Gastrocnemius medialis (tissue), 4 donors: ENCODE data around the gene MTG1. TPM values are rescaled to one million over a fixed set of nuclear protein-coding genes. Genes with fewer than 3 reads are reported as not detected.

Experiments
- ATAC-seq, 2 donors: fragments of 150-250 bp; one replicate each; pipeline ENCODE4 v1.9.1; 2016
- DNase-seq, 2 donors: peaks; one replicate each; pipeline ENCODE4 v3.0.0-alpha.2; 2019
- H3K27ac ChIP-seq, 4 donors: fragments of 200-600 bp; sonication (generic); 1 replicate in 1 of 4; 2 replicates in 3 of 4; pipeline ENCODE4 v1.5.1; 2016 to 2018; ENCODE audit warnings: mild to moderate bottlenecking in 2 of 4, moderate library complexity in 1 of 4
- H3K27me3 ChIP-seq, 3 donors: fragments of 200-600 bp; sonication (generic) in 2 of 3; 1 replicate in 1 of 3; 2 replicates in 2 of 3; pipeline versions ENCODE4 v1.5.1 to v1.6.0; 2016 to 2019; ENCODE audit warnings: mild to moderate bottlenecking in 1 of 3, moderate library complexity in 1 of 3
- H3K36me3 ChIP-seq, 2 donors: fragments of 200-600 bp; sonication (generic) in 1 of 2; one replicate each; pipeline ENCODE4 v1.5.1; 2017 to 2018
- H3K4me1 ChIP-seq, 2 donors: fragments of 200-600 bp; sonication (generic) in 1 of 2; one replicate each; pipeline ENCODE4 v1.5.1; 2016 to 2017; ENCODE audit warnings: mild to moderate bottlenecking in 2 of 2
- H3K4me3 ChIP-seq, 4 donors: fragments of 200-600 bp; sonication (generic) in 3 of 4; 1 replicate in 1 of 4; 2 replicates in 3 of 4; pipeline ENCODE4 v1.5.1; 2016 to 2019; ENCODE audit warnings: mild to moderate bottlenecking in 2 of 4
- H3K9me3 ChIP-seq, 3 donors: fragments of 200-600 bp; sonication (generic) in 2 of 3; 1 replicate in 1 of 3; 2 replicates in 2 of 3; pipeline ENCODE4 v1.5.1; 2016 to 2019
- POLR2A ChIP-seq, 2 donors: fragments of 450-650 bp; IDR thresholded peaks; one replicate each; pipeline ENCODE4 v1.6.1; 2017; ENCODE audit warnings: antibody characterized with exemption in 2 of 2, mild to moderate bottlenecking in 2 of 2, moderate library complexity in 2 of 2
- in situ Hi-C, 4 donors: fragments of 200-750 bp; cut with MboI; loops; one replicate each; pipeline versions ENCODE4 v1.15.0 to v1.8.0; 2017; ENCODE audit warnings: low sequenced_read_pairs in 4 of 4
- intact Hi-C: fragments of 100-400 bp; cut with DNase I; formaldehyde crosslinking; loops from one replicate; pipeline ENCODE4 v1.15.1; 2023; ENCODE audit warnings: low total_unique reads
- total RNA-seq, 4 donors: library from RNA; depleted of rRNA; stranded (reverse); fragments of >200 nt; gene quantifications; one replicate each; pipeline versions ENCODE4 v1.1.0 to v1.2.3, GENCODE V29; 2016
- TF ChIP-seq, protein P1 (sequence below), 5 experiments: fragments of 450-650 bp in 3 of 5; fragments of 200-600 bp in 2 of 5; sonication (generic) in 2 of 5; IDR thresholded peaks in 4 of 5; conservative IDR thresholded peaks in 1 of 5; 1 replicate in 4 of 5; 2 replicates in 1 of 5; pipeline ENCODE4 v1.5.1; 2016 to 2019; ENCODE audit warnings: antibody characterized with exemption in 5 of 5, mild to moderate bottlenecking in 3 of 5, moderate library complexity in 3 of 5

Gene MTG1
- total RNA-seq, 4 donors from 2014 or later = 12.2 to 23.9 (median 14.1) TPM

DNA sequence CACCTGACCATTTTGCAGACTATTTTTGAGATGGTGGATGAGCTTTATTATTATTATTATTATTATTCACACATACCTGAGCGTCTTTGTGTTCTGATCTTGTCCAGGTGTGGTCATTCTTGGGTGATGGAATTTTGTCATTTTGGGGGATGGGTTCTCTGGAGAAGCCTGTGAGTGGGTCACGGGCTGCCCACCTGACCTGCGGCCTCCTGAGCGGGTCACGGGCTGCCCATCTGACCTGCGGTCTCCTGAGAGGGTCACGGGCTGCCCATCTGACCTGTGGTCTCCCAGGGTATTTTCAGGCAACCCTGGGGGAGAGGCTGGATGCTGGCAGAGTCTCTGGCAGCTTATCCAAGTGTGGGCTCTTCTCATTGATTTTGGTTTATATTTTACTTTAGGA lies 67.1 kb downstream of the MTG1 start:
- no peak for DNase-seq
- Histone ChIP-seq H3K4me1 (no peaks in the 10 kb centered on the region), H3K27ac (no peak overlapping the region), H3K4me3 (no peak overlapping the region), H3K36me3 (no peaks in the 10 kb centered on the region), H3K27me3 (no peaks in the 10 kb centered on the region), H3K9me3 (no peaks in the 10 kb centered on the region)
- TF ChIP-seq, protein P1, sequence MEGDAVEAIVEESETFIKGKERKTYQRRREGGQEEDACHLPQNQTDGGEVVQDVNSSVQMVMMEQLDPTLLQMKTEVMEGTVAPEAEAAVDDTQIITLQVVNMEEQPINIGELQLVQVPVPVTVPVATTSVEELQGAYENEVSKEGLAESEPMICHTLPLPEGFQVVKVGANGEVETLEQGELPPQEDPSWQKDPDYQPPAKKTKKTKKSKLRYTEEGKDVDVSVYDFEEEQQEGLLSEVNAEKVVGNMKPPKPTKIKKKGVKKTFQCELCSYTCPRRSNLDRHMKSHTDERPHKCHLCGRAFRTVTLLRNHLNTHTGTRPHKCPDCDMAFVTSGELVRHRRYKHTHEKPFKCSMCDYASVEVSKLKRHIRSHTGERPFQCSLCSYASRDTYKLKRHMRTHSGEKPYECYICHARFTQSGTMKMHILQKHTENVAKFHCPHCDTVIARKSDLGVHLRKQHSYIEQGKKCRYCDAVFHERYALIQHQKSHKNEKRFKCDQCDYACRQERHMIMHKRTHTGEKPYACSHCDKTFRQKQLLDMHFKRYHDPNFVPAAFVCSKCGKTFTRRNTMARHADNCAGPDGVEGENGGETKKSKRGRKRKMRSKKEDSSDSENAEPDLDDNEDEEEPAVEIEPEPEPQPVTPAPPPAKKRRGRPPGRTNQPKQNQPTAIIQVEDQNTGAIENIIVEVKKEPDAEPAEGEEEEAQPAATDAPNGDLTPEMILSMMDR (IDR thresholded peaks at IDR 0.05 in 4 of 5, conservative IDR thresholded peaks at IDR 0.05 in 1 of 5) = no peak
- TF ChIP-seq POLR2A (IDR thresholded peaks at IDR 0.05) = no peak
- in situ Hi-C loops = no loop called here
- ATAC-seq = no peak
- intact Hi-C loops = no loop called here

DNA sequence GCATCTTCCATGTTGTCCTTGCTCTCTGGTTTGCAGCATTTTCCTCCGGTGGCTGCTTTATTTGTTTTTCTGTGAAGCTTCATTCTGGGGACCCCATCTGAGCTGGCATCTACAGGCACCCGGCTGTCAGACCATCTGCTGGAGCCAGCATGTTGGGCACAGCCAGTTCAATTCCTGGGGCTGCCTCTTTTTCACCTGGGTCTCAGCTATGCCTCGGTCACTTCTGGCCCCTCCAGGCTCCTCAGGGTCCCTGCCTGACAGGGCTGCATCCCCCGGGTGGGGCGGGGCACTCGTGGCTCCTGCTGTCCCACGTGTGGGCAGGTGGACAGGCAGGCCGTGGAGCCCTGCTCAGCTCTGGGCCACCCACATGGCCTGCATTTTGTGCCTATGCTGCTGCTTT lies 67.9 kb downstream of the MTG1 start:
- TF ChIP-seq, protein P1 (IDR thresholded peaks at IDR 0.05 in 4 of 5, conservative IDR thresholded peaks at IDR 0.05 in 1 of 5) = no peak
- no peak for TF ChIP-seq POLR2A (IDR thresholded peaks at IDR 0.05)
- H3K36me3 ChIP-seq = no peaks in the 10 kb centered on the region
- in situ Hi-C loops (no loop called here), intact Hi-C loops (no loop called here)
- H3K4me1 ChIP-seq = no peaks in the 10 kb centered on the region
- DNase-seq = no peak
- no peaks in the 10 kb centered on the region for H3K9me3 ChIP-seq
- ATAC-seq = no peak
- no peak overlapping the region for H3K4me3 ChIP-seq
- H3K27me3 ChIP-seq = no peaks in the 10 kb centered on the region
- H3K27ac ChIP-seq = no peak overlapping the region

DNA sequence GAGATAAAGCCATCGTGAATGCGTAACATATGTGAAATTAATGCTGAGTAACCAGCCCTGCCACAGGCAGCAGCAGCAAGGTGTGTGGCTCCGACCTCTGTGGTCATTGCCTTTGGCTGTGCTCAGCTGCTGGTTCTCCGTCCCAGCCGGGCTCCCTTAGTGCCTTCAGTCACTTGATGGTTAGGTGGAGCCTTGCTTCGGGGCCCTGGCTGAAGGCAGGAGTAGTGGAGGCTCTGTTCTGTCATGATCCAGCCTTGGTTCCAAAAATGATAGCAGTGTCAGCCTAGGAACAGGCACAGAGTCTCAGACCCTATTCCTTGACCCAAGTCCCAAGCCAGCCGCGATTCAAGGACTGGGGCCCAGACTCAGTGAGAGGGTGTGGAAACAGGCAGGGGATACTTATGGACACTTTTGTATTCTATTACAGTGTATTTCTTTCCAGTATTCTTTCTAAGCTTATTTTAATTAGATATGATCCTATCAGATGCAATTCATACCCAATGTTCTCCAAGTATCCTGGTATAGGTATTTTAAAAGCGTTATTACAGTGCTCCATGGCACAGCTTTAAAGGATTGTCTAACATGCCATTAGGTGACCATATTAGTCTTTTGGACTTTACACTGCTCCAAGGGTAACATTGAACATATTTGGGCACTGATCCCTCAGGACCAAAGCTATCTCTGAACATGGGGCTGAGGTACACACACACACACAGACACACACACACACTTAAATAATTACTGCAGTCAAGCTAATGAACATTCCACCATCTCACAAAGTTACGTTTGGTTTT lies 68.8 kb downstream of the MTG1 start:
- intact Hi-C loops (no loop called here), in situ Hi-C loops (no loop called here)
- Histone ChIP-seq H3K9me3 (no peaks in the 10 kb centered on the region), H3K27ac (no peak overlapping the region), H3K36me3 (no peaks in the 10 kb centered on the region), H3K4me1 (no peaks in the 10 kb centered on the region), H3K4me3 (no peak overlapping the region), H3K27me3 (no peaks in the 10 kb centered on the region)
- ATAC-seq = no peak
- no peak for DNase-seq
- no peak for TF ChIP-seq POLR2A (IDR thresholded peaks at IDR 0.05)
- TF ChIP-seq, protein P1 (IDR thresholded peaks at IDR 0.05 in 4 of 5, conservative IDR thresholded peaks at IDR 0.05 in 1 of 5) = no peak

DNA sequence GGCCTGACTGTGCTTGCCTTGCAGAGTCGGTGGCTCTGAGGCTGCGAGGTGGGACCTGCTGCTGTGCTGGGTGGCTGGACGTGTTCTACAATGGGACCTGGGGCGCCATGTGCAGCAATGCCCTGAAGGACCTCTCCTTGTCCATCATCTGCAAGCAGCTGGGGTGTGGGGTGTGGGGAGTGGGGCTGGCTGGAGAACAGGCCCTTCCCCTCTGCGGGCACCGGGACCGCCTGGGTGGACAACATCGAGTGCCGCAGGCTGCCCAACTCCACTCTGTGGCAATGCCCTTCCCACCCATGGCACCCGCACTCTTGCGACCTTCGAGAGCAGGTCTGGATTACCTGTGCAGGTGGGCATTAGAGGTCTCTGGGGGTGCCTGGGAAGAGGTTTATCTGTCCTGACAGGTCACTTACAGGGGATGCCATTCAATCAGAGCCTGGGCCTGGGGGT lies 70.7 kb downstream of the MTG1 start:
- in situ Hi-C loops = no loop called here
- no peaks in the 10 kb centered on the region for H3K4me1 ChIP-seq
- no peaks in the 10 kb centered on the region for H3K36me3 ChIP-seq
- DNase-seq (no peak), ATAC-seq (no peak)
- TF ChIP-seq POLR2A (IDR thresholded peaks at IDR 0.05) = no peak
- TF ChIP-seq, protein P1 (IDR thresholded peaks at IDR 0.05 in 4 of 5, conservative IDR thresholded peaks at IDR 0.05 in 1 of 5) = no peak
- intact Hi-C loops = no loop called here
- no peaks in the 10 kb centered on the region for H3K9me3 ChIP-seq
- no peaks in the 10 kb centered on the region for H3K27me3 ChIP-seq
- no peak overlapping the region for H3K4me3 ChIP-seq
- no peak overlapping the region for H3K27ac ChIP-seq
